Mesangial cell (primary cell): ENCODE measurements around the gene ATP11A. TPM values are rescaled to one million over a fixed set of nuclear protein-coding genes. Genes with fewer than 3 reads are reported as not detected.

Experiments
- total RNA-seq: library from RNA; depleted of rRNA; stranded (reverse); fragments of >200 nt; gene quantifications from 2 replicates; pipeline ENCODE4 v1.2.3, GENCODE V29; 2015

ATP11A gene
- total RNA-seq, result 16.0 and 53.9 TPM in 2 replicates

DNA sequence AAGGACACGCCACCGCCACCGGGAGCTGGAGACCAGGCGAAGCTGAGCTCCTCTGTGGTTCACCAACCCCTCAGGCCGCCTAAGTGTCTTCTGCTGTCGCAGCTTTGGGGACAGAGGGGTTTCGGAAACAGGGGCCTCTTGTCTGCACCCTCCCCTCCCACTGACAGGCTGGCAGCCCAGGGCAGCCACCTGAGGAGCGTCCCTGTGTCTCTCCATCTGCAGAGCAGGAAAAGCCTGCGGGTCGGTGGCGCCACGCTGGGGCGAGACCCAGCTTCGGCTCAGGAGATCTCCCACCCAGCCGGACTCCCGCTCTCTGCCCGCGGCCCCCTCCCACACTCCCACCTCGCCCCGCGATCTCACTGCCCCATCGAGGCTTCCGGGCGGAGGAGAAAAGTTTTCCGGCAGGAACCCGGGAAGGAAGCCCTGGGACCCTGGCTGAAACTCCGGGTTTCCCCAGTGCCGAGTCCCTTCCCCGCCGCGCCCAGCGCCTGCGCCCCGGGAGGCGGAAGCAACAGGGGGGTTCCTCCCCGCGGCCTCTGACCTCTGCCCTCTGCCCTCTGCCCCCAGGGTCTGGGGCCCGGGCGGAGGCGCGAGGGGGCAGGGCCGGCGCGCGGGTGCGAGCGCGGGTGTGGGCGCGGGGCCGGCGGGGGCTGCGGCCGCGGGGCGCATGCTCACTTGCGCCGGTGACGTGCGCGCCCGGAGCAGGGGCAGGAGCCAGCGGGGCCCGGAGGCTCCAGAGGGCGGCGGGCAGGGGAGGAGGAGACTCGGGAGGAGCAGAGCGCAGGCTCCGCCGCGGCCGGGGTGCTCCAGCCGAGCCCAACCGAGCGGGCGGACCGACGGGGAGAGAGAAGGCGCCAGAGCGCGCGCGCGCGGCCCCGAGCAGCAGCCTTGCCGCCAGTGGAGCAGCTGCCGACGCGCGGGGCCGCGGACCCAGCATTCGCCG lies at the start of gene ATP11A:
TSS of gene ATP11A (plus strand) at position 736 of the 943 bp plus-strand sequence. CDS start 379 bp downstream, outside the sequence.

Other genes with a start within 250 kb of the ATP11A start
- 13.4 and 20.4 TPM in 2 replicates for gene TUBGCP3, start 101.9 kb upstream of the ATP11A start, total RNA-seq